GM12864 (cell line): ENCODE results near the gene ZCCHC14.

Source experiments
- DNase-seq: peaks from one replicate; pipeline ENCODE4 v3.0.0-alpha.2; 2011; ENCODE audit warnings: low read depth
- H3K4me3 ChIP-seq: 2 replicates; pipeline ENCODE4 v1.5.1; 2011; ENCODE audit warnings: mild to moderate bottlenecking, low read depth, low read length, control low read depth
- TF ChIP-seq, protein P1 (sequence below): IDR thresholded peaks from 2 replicates; pipeline ENCODE4 v1.5.1; 2011; ENCODE audit warnings: low read depth, mild to moderate bottlenecking, moderate library complexity, low read length, control low read depth, inconsistent platforms; ENCODE audit errors: missing control alignments

The ZCCHC14 gene

DNA sequence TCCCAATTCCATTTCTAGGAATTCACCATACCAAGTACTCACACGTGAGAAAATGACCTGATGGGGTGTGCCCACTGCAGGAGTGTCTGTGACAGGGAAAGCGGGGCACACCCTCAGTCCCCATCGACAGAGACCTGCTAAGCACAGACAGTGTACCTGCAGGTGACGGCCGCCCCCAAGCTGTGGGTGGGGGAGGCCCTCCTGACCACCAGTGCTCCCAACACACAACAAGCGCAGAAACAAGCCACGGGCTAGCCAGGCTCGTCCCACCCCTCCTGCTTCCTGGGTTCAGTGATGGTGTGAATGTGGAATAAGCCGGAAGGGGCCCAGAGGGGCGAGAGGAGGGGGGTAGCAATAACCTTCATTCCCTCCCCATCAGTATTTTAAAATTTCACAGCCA lies 31.9 kb downstream of the ZCCHC14 start:
- no peak for DNase-seq
- TF ChIP-seq, protein P1, sequence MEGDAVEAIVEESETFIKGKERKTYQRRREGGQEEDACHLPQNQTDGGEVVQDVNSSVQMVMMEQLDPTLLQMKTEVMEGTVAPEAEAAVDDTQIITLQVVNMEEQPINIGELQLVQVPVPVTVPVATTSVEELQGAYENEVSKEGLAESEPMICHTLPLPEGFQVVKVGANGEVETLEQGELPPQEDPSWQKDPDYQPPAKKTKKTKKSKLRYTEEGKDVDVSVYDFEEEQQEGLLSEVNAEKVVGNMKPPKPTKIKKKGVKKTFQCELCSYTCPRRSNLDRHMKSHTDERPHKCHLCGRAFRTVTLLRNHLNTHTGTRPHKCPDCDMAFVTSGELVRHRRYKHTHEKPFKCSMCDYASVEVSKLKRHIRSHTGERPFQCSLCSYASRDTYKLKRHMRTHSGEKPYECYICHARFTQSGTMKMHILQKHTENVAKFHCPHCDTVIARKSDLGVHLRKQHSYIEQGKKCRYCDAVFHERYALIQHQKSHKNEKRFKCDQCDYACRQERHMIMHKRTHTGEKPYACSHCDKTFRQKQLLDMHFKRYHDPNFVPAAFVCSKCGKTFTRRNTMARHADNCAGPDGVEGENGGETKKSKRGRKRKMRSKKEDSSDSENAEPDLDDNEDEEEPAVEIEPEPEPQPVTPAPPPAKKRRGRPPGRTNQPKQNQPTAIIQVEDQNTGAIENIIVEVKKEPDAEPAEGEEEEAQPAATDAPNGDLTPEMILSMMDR: no peak

DNA sequence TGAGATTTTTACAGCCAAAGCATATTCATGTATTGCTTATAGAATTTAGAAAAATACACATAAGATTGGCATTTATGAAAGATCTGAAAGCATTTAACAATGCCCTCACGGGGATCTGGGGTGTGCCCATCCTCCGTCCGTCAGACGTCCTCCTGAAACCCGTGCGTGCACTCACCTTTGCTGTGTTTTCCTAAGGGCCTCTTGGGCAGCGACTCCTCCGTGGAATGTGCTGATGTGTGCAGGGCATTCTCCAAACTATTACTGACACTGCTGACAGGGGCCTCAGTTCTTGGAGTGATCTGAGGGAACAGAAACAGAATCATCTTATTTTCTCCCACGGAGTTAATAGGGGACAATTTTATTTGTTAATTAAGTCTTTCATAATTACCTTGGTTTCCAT lies 33.0 kb downstream of the ZCCHC14 start:
- no peak for DNase-seq
- H3K4me3 ChIP-seq: no peak overlapping the region
- TF ChIP-seq, protein P1: no peak

More for the DNA sequence above, 31.9 kb downstream of the ZCCHC14 start:
- H3K4me3 ChIP-seq: no peak overlapping the region

DNA sequence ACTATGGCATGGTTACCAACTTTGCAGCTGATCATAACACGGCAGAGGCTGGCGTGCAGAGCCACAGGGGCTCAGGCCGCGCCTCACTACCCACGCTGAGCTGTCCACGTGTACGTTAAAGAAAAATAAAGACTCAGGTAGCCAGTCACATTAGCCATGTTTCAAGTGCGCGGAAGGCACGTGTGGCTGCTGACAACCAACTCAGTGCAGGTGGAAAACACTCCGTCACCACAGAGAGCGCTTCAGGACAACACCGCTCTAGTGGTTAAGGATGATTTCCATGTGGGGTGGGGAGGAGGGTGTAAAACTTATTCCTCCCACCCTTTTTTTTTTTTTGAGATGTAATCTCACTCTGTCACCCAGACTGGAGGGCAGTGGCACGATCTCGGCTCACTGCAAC lies 33.8 kb downstream of the ZCCHC14 start:
- no peak for DNase-seq
- H3K4me3 ChIP-seq: no peak overlapping the region
- TF ChIP-seq, protein P1: no peak

DNA sequence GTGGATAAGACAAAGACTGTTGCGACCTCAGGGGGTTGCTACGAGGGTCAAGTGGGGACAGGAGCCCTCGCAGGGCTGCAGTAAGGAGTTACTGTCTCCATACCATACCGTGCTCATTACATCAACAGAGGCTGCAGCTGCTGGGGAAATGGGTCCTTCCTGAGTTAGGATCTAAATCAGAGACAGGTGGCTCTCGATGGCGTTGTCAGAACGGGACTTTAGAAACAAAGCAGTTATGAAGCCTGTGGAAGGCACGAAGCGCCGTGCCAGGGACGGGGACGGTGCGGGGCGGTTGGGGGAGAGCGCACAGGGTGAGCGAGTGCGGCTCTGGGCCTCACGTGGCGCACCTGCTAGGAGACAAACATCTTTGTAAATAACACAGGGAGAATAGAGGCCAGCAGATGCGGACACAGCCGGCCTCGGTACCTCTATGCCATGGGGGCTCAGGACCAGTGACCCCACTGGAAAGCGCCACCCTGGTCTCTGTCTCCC lies 34.4 kb downstream of the ZCCHC14 start:
- no peak overlapping the region for H3K4me3 ChIP-seq
- TF ChIP-seq, protein P1: no peak
- no peak for DNase-seq

DNA sequence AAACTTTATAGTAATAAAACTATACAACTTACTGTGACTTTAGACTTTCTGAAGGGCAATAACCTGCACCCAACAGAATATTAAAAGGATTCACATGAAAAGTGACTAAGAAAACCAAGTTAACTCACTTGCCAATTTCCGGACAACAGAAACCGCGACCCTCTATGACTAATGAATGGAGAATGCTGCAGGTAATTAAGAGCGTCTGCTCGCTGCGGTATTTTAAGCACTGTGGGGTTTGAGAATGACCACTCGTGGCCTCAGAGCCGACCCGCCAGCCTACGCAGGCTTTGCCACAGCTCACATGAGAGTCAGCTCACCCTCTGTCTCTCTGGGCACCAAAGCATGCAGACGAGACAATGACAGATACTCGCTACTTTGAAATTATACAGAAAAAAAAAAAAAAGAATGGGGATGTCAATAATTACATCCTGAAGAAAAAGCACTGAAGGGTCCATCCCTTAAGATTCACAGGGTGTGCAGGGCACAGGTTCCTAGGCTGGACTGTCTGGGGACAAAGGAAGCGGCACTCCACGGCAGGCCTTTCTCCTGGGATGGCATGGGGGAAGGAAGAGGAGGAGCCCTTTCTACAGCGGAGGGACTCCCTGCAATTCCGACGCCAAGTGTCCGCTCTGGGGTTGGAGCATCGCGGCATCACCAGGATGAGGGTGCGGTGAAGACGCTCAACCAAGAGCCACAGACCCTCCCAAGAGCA lies 35.0 kb downstream of the ZCCHC14 start:
- no peak for DNase-seq
- H3K4me3 ChIP-seq: no peak overlapping the region
- TF ChIP-seq, protein P1: no peak

DNA sequence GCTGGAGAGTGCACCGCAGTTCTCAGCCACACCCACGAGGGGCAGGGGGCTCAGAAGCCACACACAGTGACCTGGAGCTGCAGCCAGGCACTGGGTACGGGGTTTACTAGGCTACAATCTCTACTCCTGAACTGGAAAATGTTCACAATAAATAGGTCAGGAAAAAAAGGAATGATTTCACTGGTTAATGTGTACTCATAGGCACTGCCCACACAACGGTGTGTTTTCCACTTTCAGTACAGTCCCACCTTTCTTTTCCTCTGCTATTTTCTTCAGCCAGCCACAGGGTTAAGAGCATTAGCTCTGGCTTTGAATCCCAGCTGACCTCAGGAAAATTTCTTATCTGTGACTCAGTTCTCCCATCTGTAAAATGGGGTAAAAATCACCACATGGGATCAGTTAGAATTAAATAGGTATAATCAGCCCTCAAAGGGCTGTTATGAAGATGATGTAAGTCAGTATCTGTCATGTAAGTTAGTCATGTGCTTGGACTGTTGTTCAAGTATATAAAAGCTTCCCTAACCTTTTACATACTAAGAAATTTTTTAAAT lies 35.7 kb downstream of the ZCCHC14 start:
- DNase-seq: no peak
- TF ChIP-seq, protein P1: no peak

DNA sequence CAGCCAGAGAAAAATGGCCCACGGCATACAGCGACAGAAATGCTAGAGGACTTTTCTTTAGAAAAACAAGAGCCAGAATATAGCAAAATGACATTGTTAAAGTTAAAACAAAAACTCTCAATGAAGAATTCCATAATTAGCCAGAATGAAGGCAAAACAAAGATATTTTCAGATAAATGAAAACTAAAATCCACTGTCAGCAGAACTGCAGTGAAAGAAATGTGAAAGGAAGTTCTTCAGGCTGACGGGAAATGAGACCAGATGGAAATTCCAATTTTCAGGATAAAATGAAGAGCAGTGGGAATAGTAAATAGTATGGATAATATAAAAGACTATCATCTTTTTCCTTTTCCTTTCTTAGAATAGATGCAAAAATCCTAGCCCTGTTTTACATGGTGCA lies 38.4 kb downstream of the ZCCHC14 start:
- TF ChIP-seq, protein P1: no peak
- DNase-seq: no peak

More for the DNA sequence above, 35.7 kb downstream of the ZCCHC14 start:
- no peak overlapping the region for H3K4me3 ChIP-seq

More for the DNA sequence above, 38.4 kb downstream of the ZCCHC14 start:
- no peak overlapping the region for H3K4me3 ChIP-seq
